Measurements from ENCODE around the gene DIP2C. TPM values are rescaled to one million over a fixed set of nuclear protein-coding genes. Genes with fewer than 3 reads are reported as not detected.

The DIP2C gene
- total and polyA plus RNA-seq, 2 experiments from 2014 or later: 9.1 to 15.8 TPM

GRCh38 chr10:571166-571565, 118.3 kb downstream of the DIP2C start:
- H3K4me3 ChIP-seq: no peak overlapping the region
- no peaks in the 10 kb centered on the region for H3K9me3 ChIP-seq (ENCODE audit: low read depth)
- no peak overlapping the region for H3K27ac ChIP-seq
- no peak for TF ChIP-seq CTCF (IDR thresholded peaks at IDR 0.05; ENCODE audit: low read depth, low read length)
- DNase-seq (ENCODE audit: low read depth in 1 of 2, low spot score in 1 of 2): no peak
- H3K27me3 ChIP-seq: no peaks in the 10 kb centered on the region
- peaks cover 18% of the 10 kb centered on the region for H3K4me1 ChIP-seq (ENCODE audit: low read depth)
- H3K36me3 ChIP-seq: no peaks in the 10 kb centered on the region

GRCh38 chr10:570628-571163, 118.8 kb downstream of the DIP2C start:
- DNase-seq (ENCODE audit: low read depth in 1 of 2, low spot score in 1 of 2): no peak
- Histone ChIP-seq H3K4me1 (ENCODE audit: low read depth) (peaks cover 18% of the 10 kb centered on the region), H3K9me3 (ENCODE audit: low read depth) (no peaks in the 10 kb centered on the region), H3K36me3 (no peaks in the 10 kb centered on the region), H3K27me3 (no peaks in the 10 kb centered on the region), H3K27ac (no peak overlapping the region), H3K4me3 (no peak overlapping the region)
- no peak for TF ChIP-seq CTCF (IDR thresholded peaks at IDR 0.05; ENCODE audit: low read depth, low read length)

GRCh38 chr10:569961-570627, 119.4 kb downstream of the DIP2C start:
- peaks cover 18% of the 10 kb centered on the region for H3K4me1 ChIP-seq (ENCODE audit: low read depth)
- no peaks in the 10 kb centered on the region for H3K9me3 ChIP-seq (ENCODE audit: low read depth)
- H3K27me3 ChIP-seq: no peaks in the 10 kb centered on the region
- H3K27ac ChIP-seq: no peak overlapping the region
- no peaks in the 10 kb centered on the region for H3K36me3 ChIP-seq
- no peak overlapping the region for H3K4me3 ChIP-seq
- TF ChIP-seq CTCF (IDR thresholded peaks at IDR 0.05; ENCODE audit: low read depth, low read length): no peak
- no peak for DNase-seq (ENCODE audit: low read depth in 1 of 2, low spot score in 1 of 2)

GRCh38 chr10:568848-569247, 120.6 kb downstream of the DIP2C start:
- H3K36me3 ChIP-seq: no peaks in the 10 kb centered on the region
- no peaks in the 10 kb centered on the region for H3K27me3 ChIP-seq
- no peak overlapping the region for H3K27ac ChIP-seq
- no peak for TF ChIP-seq CTCF (IDR thresholded peaks at IDR 0.05; ENCODE audit: low read depth, low read length)
- no peak for DNase-seq (ENCODE audit: low read depth in 1 of 2, low spot score in 1 of 2)
- H3K9me3 ChIP-seq (ENCODE audit: low read depth): no peaks in the 10 kb centered on the region
- no peak overlapping the region for H3K4me3 ChIP-seq
- H3K4me1 ChIP-seq (ENCODE audit: low read depth): peaks cover 16% of the 10 kb centered on the region

- H3K9me3 ChIP-seq (ENCODE audit: low read depth): no peaks in the 10 kb centered on the region
- TF ChIP-seq CTCF (IDR thresholded peaks at IDR 0.05; ENCODE audit: low read depth, low read length): no peak
- no peak for DNase-seq (ENCODE audit: low read depth in 1 of 2, low spot score in 1 of 2)
Observed at GRCh38 chr10:567869-568268, 121.6 kb downstream of the DIP2C start.

More at GRCh38 chr10:567869-568268, 121.6 kb downstream of the DIP2C start:
- Histone ChIP-seq H3K4me3 (no peak overlapping the region), H3K36me3 (no peaks in the 10 kb centered on the region), H3K27me3 (no peaks in the 10 kb centered on the region), H3K4me1 (ENCODE audit: low read depth) (peaks cover 15% of the 10 kb centered on the region), H3K27ac (no peak overlapping the region)
